Adrenal gland (tissue), 5 donors: ENCODE data around the gene C2CD3.

ENCODE experiments used
- CTCF ChIP-seq, 6 experiments: fragments of 450-650 bp in 4 of 6; fragments of 200-600 bp in 2 of 6; sonication (generic) in 1 of 6; IDR thresholded peaks; 1 replicate in 5 of 6; 2 replicates in 1 of 6; pipeline versions ENCODE4 v1.5.1 to v1.8.0; 2016 to 2021; ENCODE audit warnings: antibody characterized with exemption in 6 of 6, mild to moderate bottlenecking in 2 of 6, moderate library complexity in 1 of 6
- POLR2A ChIP-seq, 2 donors: fragments of 450-650 bp; IDR thresholded peaks; one replicate each; pipeline ENCODE4 v1.6.1; 2017; ENCODE audit warnings: antibody characterized with exemption in 2 of 2, mild to moderate bottlenecking in 2 of 2, moderate library complexity in 1 of 2
- donor health status: DM: no; HTN: no; CAD: no.

- TF ChIP-seq POLR2A (IDR thresholded peaks at IDR 0.05) = no peak
- TF ChIP-seq CTCF (IDR thresholded peaks at IDR 0.05) = no peak
Measured at GRCh38 chr11:74175920-74176319, 5.1 kb upstream of the C2CD3 start.
